Measurements from ENCODE around the gene IER5L. TPM values are rescaled to one million over a fixed set of nuclear protein-coding genes. Genes with fewer than 3 reads are reported as not detected.
"Not testable (repeated sequence)": the region's sequence is repeated elsewhere in the genome, so short reads cannot be mapped to it uniquely, and the experiment has no call there.

Gene IER5L
- total RNA-seq, 1 donor from 2014 or later, result 86.1 TPM

DNA sequence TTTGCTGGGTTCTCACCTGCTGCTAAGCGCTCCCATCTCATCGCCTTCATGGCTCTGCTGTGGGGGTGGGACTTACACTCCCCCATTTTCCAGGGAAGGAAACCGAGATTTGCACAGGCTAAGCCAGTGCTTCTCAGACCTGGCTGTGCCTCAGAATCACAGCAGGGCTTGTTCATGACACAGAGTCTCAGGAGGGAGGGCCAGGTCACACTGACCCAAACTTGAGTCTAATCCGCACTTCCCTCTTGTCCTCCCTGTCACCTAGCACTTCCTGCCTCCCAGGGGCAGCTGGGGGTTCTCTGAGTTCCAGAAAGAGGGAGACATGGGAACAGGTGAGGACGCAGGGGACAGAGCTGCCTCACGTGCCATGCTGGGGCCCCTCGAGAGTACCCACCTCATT, 15.6 kb upstream of the IER5L start:
- Histone ChIP-seq H3K4me1 (peaks cover 0 to 3% of the 10 kb centered on the region in 2 donors), H3K27me3 (no peaks in the 10 kb centered on the region), H3K27ac (no peak overlapping the region), H3K4me3 (no peak overlapping the region), H3K9me3 (no peaks in the 10 kb centered on the region), H3K36me3 (no peaks in the 10 kb centered on the region)
- intact Hi-C loops (cut with DNase I), result no loop called here
- no peak for DNase-seq (ENCODE audit: low spot score in 2 of 2)
- TF ChIP-seq, protein P1, sequence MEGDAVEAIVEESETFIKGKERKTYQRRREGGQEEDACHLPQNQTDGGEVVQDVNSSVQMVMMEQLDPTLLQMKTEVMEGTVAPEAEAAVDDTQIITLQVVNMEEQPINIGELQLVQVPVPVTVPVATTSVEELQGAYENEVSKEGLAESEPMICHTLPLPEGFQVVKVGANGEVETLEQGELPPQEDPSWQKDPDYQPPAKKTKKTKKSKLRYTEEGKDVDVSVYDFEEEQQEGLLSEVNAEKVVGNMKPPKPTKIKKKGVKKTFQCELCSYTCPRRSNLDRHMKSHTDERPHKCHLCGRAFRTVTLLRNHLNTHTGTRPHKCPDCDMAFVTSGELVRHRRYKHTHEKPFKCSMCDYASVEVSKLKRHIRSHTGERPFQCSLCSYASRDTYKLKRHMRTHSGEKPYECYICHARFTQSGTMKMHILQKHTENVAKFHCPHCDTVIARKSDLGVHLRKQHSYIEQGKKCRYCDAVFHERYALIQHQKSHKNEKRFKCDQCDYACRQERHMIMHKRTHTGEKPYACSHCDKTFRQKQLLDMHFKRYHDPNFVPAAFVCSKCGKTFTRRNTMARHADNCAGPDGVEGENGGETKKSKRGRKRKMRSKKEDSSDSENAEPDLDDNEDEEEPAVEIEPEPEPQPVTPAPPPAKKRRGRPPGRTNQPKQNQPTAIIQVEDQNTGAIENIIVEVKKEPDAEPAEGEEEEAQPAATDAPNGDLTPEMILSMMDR (IDR thresholded peaks at IDR 0.05), result no peak

DNA sequence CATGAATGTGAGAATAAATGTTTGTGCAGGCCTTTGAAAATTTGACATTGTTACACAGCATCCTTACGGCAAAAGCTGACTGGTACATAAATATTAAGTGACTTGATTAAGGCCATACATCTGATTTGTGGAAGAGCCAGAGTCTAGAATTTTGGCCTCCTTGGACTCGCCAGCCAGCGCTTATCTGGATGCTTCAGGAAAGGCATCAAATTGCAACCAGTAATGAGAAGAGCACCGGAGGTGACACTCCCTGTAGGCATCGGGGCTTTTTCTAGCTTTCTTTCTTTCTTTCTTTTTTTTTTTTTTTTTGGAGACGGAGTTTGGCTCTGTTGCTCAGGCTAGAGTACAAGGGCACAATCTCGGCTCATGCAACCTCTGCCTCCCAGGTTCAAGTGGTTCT, 13.2 kb upstream of the IER5L start:
- Histone ChIP-seq H3K4me3 (no peak overlapping the region), H3K27me3 (no peaks in the 10 kb centered on the region), H3K4me1 (no peaks in the 10 kb centered on the region), H3K36me3 (no peaks in the 10 kb centered on the region), H3K27ac (no peak overlapping the region), H3K9me3 (no peaks in the 10 kb centered on the region)
- intact Hi-C loops (cut with DNase I), result no loop called here
- TF ChIP-seq, protein P1 (IDR thresholded peaks at IDR 0.05), result no peak
- no peak for DNase-seq (ENCODE audit: low spot score in 2 of 2)

DNA sequence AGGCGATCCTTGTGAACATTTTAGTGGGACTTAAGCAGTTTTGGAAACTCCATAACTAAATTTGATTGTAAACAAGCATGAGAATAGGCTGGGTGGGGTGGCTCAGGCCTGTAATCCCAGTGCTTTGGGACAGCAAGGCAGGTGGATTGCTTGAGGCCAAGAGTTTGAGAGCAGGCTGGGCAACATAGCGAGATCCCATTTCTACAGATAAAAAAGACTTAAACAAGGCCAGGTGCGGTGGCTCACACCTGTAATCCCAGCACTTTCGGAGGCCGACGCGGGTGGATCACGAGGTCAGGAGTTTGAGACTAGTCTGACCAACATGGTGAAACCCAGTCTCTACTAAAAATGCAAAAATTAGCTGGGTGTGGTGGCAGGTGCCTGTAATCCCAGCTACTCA, 11.9 kb upstream of the IER5L start:
- DNase-seq (ENCODE audit: low spot score in 2 of 2); intact Hi-C loops (cut with DNase I); H3K4me3 ChIP-seq; H3K9me3 ChIP-seq; H3K36me3 ChIP-seq; H3K27ac ChIP-seq; H3K27me3 ChIP-seq; H3K4me1 ChIP-seq: not testable (repeated sequence)

DNA sequence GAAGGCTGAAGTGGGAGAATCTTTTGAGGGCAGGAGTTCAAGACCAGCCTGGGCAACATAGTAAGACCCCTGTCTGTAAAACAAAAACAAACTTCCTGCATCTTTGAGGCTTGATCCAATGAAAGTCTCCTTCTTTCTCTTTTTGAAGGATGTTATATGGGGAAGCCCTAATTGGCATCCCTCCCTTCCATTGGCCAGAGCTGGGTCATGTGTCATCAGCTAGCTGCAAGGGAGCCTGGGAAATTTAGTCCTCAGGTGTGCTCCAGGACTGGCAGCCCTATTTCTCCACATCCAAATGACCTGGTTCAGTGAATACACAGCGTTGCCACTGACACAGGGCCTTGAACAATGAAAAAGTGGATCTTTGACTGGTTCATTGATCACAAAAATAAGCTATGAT, 9.0 kb upstream of the IER5L start:
- Histone ChIP-seq H3K27me3 (no peaks in the 10 kb centered on the region), H3K36me3 (no peaks in the 10 kb centered on the region), H3K27ac (no peak overlapping the region), H3K9me3 (no peaks in the 10 kb centered on the region), H3K4me3 (no peak overlapping the region), H3K4me1 (no peaks in the 10 kb centered on the region)
- no peak for DNase-seq (ENCODE audit: low spot score in 2 of 2)
- intact Hi-C loops (cut with DNase I), result no loop called here
- TF ChIP-seq, protein P1 (IDR thresholded peaks at IDR 0.05), result no peak

DNA sequence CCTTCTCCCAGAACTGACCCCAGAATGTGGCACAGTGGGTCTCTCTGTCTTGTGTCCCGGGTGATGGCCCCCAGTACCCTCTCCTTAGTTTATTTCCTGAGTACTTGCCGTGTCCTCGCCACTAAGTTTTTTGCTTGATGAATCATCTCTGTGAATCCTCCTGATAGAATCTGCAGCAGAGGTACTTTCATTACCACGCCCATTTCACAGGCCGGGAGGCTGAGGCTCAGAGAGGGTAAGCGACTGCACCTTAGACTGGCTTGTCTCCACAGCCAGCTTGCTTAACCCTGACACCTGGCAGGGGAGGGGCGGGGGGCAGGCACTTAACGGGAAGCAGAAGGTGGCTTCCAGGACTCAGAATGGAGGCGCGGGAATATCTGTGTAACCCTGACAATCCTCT, 7.9 kb upstream of the IER5L start:
- H3K36me3 ChIP-seq, result no peaks in the 10 kb centered on the region
- H3K9me3 ChIP-seq, result no peaks in the 10 kb centered on the region
- no peak overlapping the region for H3K4me3 ChIP-seq
- H3K27me3 ChIP-seq, result no peaks in the 10 kb centered on the region
- TF ChIP-seq, protein P1 (IDR thresholded peaks at IDR 0.05), result no peak
- H3K27ac ChIP-seq, result no peak overlapping the region
- no peak for DNase-seq (ENCODE audit: low spot score in 2 of 2)
- intact Hi-C loops (cut with DNase I), result no loop called here
- H3K4me1 ChIP-seq, result no peaks in the 10 kb centered on the region

DNA sequence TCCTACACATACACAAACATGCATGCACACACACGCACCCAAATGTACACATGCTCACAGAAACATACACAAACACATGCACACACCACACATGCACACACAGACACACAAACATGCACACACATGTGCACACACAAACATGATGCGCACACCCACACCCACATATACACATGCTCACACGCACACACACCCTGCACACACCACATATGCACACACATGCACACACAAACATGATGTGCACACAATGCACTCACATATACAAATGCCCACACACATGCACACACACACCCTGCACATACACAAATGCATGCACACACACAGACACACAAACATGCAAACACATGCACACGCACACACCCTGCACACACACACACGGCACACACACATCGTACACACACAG, 7.3 kb upstream of the IER5L start:
- H3K27ac ChIP-seq, result no peak overlapping the region
- H3K36me3 ChIP-seq, result no peaks in the 10 kb centered on the region
- intact Hi-C loops (cut with DNase I), result no loop called here
- H3K4me3 ChIP-seq, result no peak overlapping the region
- H3K27me3 ChIP-seq, result no peaks in the 10 kb centered on the region
- no peaks in the 10 kb centered on the region for H3K9me3 ChIP-seq
- TF ChIP-seq, protein P1 (IDR thresholded peaks at IDR 0.05), result no peak
- no peak for DNase-seq (ENCODE audit: low spot score in 2 of 2)
- H3K4me1 ChIP-seq, result no peaks in the 10 kb centered on the region

Data from ascending aorta (tissue), 2 donors.